Measurements from ENCODE around the gene ITPRIP.

Gene ITPRIP

DNA sequence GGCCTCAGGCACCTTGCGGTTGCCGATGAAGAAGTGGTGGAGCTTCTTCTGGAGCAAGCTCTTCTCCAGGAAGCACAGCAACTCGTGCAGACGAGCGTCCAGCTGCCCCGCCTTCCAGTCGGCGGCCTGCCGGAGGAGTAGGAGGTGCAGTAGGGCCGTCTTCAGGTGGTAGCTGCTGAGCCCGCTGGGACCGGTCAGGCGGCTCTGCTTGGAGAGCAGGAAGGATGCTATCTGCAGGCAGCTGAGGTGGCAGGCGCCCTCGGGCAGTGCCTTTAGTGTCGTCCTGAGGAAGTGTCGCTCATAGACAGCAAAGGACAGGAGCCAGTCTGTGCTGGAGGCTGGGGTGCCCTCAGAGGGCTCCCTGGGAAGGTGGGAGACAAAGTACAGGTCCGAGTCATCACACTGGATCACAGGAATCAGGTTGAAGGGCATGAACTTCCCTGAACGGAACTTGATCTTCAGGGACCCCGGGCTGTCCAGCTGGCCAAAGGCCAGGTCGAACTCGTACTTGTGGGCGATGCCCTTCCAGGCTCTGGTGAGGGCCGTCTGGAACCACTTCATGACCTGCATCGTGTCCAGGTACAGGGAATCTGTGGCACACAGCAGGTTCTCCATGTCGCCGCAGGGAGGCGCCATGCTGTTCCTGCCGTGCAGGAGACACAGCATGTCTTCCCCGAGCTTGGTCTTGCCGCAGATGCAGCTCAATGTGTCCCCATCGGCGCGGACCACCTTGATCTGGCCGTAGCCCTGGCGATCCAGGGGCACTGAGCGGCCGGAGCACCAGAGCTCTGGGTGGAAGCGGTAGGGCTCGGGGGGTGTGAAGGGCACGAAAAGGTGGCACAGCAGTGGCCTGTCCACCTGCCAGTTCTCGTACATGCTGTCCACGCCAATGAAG is 23.4 kb downstream of the ITPRIP start:
- Histone ChIP-seq H3K4me3 (no peak overlapping the region), H3K4me1 (peaks cover 30 to 70% (median 55%) of the 10 kb centered on the region in 10 experiments), H3K27me3 (no peaks in the 10 kb centered on the region), H3K36me3 (peaks cover 70 to 97% (median 87%) of the 10 kb centered on the region in 11 experiments), H3K27ac (no peak overlapping the region), H3K9me3 (replicated peaks in 1 of 11) (no peaks in the 10 kb centered on the region), H4K20me1 (peaks cover 95 to 100% (median 100%) of the 10 kb centered on the region in 11 experiments), H3K4me2 (no peak overlapping the region), H3K9ac (no peak overlapping the region)
- TF ChIP-seq Cebpa-rat (IDR thresholded peaks at IDR 0.05): no peak

DNA sequence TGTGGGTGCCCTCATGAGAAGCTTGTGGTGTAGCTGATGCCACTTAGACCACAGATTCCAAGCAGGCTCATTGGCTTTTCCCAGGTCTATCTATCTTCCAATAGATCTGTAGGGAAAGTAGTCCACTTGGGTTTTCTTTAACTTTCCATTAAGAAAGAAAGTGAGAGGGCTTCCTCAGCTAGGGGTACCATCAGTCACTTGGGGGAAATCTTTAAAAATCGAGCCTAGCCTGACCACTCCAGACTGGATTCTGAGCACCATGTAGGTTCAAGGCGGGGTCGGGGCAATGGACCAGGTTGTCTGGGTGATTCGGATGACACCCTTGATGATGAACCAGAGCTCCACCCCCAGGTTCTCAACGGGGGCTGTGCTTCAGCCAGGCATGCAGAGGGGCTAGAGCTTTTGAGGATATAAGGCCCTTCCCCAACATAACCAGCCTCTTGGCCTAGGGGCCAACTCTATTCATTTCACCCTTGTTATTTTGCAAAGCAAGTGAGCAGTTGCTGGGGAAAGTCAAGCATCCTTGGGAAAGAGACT is 27.0 kb downstream of the ITPRIP start:
- H3K9ac ChIP-seq: peak overlapping the region in 1 of 11 experiments; percentile 51; a peak in 3 of 22 replicates
- no peak overlapping the region for H3K4me3 ChIP-seq
- no peak for TF ChIP-seq Cebpa-rat (IDR thresholded peaks at IDR 0.05)
- H3K4me1 ChIP-seq: peaks cover 10 to 59% (median 34%) of the 10 kb centered on the region in 10 experiments
- peaks cover 64 to 94% (median 83%) of the 10 kb centered on the region in 11 experiments for H4K20me1 ChIP-seq
- no peaks in the 10 kb centered on the region for H3K27me3 ChIP-seq
- H3K27ac ChIP-seq: no peak overlapping the region
- no peaks in the 10 kb centered on the region for H3K9me3 ChIP-seq (replicated peaks in 1 of 11)
- H3K36me3 ChIP-seq: peaks cover 63 to 80% (median 70%) of the 10 kb centered on the region in 11 experiments
- H3K4me2 ChIP-seq: peak overlapping the region in 2 of 11 experiments; percentile 33 to 42; a peak in 2 of 22 replicates

DNA sequence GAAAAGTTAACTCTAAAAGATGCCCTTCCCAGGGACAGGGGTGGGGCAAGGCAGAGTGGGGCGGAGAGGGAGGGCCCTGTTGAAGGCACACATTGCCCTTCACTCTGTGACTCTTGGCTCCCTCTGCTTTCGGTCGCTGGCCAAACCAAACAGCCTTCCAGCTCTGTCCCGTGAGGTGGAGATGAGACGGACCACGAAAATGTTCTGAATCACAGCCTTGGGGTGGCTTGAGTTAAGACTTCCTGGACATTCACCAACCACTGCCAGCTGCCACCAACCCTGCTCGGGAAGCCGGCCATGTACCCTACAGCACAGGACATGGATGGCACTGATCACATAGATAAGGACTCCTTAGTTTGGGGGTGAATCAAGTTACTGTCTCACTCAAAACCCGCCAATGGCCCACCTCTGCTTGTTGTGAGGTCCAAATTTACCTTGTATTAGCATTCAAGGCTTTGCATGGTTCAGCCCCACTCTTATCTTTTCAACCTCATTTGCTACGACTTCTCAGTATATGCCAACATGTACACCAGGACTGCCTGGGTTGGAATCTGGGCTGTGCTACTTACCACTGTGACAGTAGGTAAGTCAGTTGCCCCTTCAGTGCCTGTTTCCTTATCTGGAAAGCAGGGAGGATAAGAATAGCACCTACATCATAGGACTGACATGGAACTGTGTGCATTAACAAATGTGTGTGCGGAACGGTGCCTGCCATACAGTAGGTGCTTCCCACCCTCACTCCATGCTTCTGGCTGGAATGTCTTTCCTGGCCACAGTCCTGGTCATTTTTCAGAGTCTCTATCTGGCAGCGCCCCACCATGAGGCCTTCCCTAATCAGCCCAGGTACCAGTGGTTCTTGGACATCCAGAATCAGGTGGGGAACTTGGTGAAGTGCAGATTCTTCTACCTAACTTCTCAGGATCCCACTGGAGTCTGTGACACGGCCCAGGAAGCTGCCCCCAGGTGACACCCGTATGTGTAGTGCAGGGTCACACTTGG is 28.0 kb downstream of the ITPRIP start:
- peaks cover 54 to 91% (median 73%) of the 10 kb centered on the region in 11 experiments for H4K20me1 ChIP-seq
- H3K4me1 ChIP-seq: peaks cover 10 to 65% (median 42%) of the 10 kb centered on the region in 10 experiments
- no peaks in the 10 kb centered on the region for H3K9me3 ChIP-seq (replicated peaks in 1 of 11)
- no peak for TF ChIP-seq Cebpa-rat (IDR thresholded peaks at IDR 0.05)
- H3K27me3 ChIP-seq: no peaks in the 10 kb centered on the region
- H3K27ac ChIP-seq: no peak overlapping the region
- peak overlapping the region in 5 of 11 experiments; percentile 9 to 21 (median 16); a peak in 5 of 22 replicates for H3K4me2 ChIP-seq
- no peak overlapping the region for H3K9ac ChIP-seq
- peaks cover 53 to 70% (median 61%) of the 10 kb centered on the region in 11 experiments for H3K36me3 ChIP-seq
- H3K4me3 ChIP-seq: no peak overlapping the region

DNA sequence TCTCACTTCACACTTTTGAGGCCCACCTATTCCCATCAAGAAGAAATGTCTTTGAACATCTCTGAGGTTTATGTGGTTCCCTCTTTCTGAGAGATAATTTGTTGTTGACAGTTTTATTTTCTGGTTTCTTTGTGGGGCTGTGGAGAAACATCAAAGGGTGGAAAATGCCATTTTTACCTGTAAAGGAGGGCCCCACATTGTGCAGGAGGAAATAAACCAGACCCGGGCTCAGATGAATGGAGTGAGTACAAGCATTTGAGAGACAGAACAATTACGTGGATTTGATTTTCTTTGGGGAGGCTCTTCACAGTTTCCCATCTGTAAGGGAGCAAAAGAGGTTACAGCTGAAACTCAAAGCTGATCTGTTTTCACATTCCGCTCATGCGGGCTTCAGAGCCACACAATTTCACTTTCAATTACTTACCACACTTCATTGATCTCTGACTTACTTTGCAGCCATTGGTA is 29.8 kb downstream of the ITPRIP start:
- Histone ChIP-seq H3K27ac (no peak overlapping the region), H3K4me1 (peaks cover 10 to 65% (median 41%) of the 10 kb centered on the region in 10 experiments), H4K20me1 (peaks cover 36 to 73% (median 55%) of the 10 kb centered on the region in 11 experiments; a peak in 21 of 22 replicates), H3K4me3 (no peak overlapping the region), H3K9me3 (replicated peaks in 1 of 11) (peaks cover 0 to 7% (median 5%) of the 10 kb centered on the region in 11 experiments; a peak in 9 of 22 replicates), H3K36me3 (peaks cover 35 to 52% (median 43%) of the 10 kb centered on the region in 11 experiments), H3K4me2 (peak overlapping the region in 8 of 11 experiments; percentile 0 to 30 (median 11); a peak in 7 of 22 replicates), H3K9ac (no peak overlapping the region; a peak in 1 of 22 replicates), H3K27me3 (no peaks in the 10 kb centered on the region)
- no peak for TF ChIP-seq Cebpa-rat (IDR thresholded peaks at IDR 0.05)

DNA sequence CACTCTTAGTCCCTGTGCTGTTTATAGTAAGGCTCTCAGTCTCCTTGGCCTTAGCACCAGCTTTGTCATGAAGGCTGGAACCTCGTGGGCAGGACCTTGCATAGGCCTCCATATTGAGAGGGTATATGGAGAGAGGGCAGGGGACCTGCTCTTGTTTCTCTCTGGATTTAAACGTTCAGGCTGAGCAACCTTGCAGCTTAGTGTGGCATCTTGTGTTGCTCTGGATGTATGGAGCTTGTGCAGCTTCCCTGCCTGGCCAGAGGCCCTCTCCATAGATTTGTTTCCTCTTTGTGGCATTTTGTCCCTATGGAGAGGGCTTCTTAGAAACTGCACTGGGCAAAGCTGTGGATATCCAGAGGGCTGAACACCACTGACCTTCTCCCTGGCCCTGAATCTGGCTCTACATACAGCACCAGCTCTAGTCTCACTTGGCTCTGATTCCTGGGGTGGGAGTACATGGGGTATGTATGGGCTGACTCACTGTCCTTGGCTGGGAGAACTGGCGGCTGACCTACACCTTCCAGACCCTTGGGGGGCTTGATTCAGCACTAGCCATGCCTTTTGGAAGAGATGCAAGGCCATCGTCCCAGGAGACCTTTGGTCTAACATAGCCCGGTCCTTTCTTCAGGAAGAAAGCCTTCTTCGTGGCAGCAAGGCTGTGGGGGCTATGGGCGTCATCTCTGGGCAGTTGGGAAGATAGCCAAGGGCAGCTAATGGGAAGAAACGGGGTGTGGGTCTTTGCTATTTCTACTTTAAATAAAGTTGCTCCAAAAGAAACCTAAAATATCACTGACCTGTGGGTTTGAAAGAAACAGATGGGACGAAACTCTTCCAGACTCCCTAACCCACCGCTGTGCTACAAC is 30.5 kb downstream of the ITPRIP start:
- Histone ChIP-seq H3K4me1 (peaks cover 10 to 64% (median 41%) of the 10 kb centered on the region in 10 experiments), H3K27ac (no peak overlapping the region; a peak in 1 of 22 replicates)

DNA sequence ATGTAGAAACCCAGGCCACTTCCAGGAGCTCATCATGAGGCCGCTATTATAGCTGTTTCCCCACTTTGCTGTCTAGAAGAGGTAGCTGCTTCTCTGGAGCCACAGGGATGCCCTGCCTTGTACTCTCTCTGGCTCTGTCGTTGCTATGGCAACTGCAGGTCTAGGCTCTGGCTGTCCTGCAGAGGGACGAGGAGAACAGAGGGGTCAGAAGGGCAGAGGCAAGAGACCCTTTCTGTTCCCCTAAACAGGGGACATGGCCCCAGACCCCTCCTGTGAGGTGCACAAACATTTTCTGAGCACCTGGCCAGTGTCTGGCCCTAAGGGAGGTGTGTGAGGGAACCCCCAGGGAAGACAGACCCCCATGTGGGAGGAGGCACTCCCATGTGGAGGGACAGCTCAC is 31.4 kb downstream of the ITPRIP start:
- Histone ChIP-seq H3K4me2 (no peak overlapping the region), H3K9ac (no peak overlapping the region; a peak in 1 of 22 replicates), H3K9me3 (replicated peaks in 1 of 11) (peaks cover 6 to 16% (median 8%) of the 10 kb centered on the region in 11 experiments; a peak in 13 of 22 replicates), H3K36me3 (peaks cover 19 to 36% (median 27%) of the 10 kb centered on the region in 11 experiments), H4K20me1 (peaks cover 20 to 57% (median 40%) of the 10 kb centered on the region in 11 experiments; a peak in 21 of 22 replicates), H3K27me3 (no peaks in the 10 kb centered on the region), H3K4me1 (peaks cover 10 to 55% (median 37%) of the 10 kb centered on the region in 10 experiments), H3K4me3 (no peak overlapping the region), H3K27ac (no peak overlapping the region)
- no peak for TF ChIP-seq Cebpa-rat (IDR thresholded peaks at IDR 0.05)

More for the DNA sequence above, 30.5 kb downstream of the ITPRIP start:
- H3K36me3 ChIP-seq: peaks cover 28 to 45% (median 36%) of the 10 kb centered on the region in 11 experiments
- peaks cover 29 to 67% (median 49%) of the 10 kb centered on the region in 11 experiments; a peak in 21 of 22 replicates for H4K20me1 ChIP-seq
- H3K27me3 ChIP-seq: no peaks in the 10 kb centered on the region
- no peak overlapping the region for H3K9ac ChIP-seq
- TF ChIP-seq Cebpa-rat (IDR thresholded peaks at IDR 0.05): no peak
- no peak overlapping the region for H3K4me3 ChIP-seq
- 0 out of 22 replicates have a peak overlapping the region, but pooled peaks of 1 of the 11 experiments have one; percentile 30 for H3K4me2 ChIP-seq
- H3K9me3 ChIP-seq (replicated peaks in 1 of 11): peaks cover 0 to 9% (median 7%) of the 10 kb centered on the region in 11 experiments; a peak in 9 of 22 replicates

DNA sequence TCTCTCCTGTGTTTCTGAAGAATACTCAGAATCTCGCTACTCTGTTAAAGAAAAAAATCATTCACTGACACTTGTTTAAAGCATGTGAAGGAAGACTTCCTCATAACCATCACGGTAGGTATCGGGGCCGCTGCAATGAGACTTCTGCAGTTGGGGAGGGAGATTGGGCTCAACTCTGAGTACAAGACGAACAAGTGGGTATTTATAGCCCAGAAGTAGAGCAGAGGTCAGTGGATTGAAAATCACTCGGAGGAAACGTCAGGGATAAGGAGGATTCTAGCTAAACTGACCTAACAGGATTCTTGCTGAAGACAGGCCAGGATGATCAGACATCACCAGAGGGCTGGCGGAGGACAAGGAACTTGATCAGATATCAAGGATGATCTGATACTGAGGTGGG is 33.3 kb downstream of the ITPRIP start:
- no peak overlapping the region for H3K9ac ChIP-seq
- no peak overlapping the region for H3K27ac ChIP-seq
- no peaks in the 10 kb centered on the region for H3K27me3 ChIP-seq
- peaks cover 6 to 19% (median 8%) of the 10 kb centered on the region in 11 experiments; a peak in 13 of 22 replicates for H3K9me3 ChIP-seq (replicated peaks in 1 of 11)
- no peak for TF ChIP-seq Cebpa-rat (IDR thresholded peaks at IDR 0.05)
- peaks cover 4 to 38% (median 22%) of the 10 kb centered on the region in 11 experiments; a peak in 17 of 22 replicates for H4K20me1 ChIP-seq
- H3K4me2 ChIP-seq: no peak overlapping the region
- H3K36me3 ChIP-seq: peaks cover under 1 to 17% (median 8%) of the 10 kb centered on the region in 11 experiments; a peak in 14 of 22 replicates
- peaks cover 10 to 40% (median 25%) of the 10 kb centered on the region in 10 experiments for H3K4me1 ChIP-seq
- H3K4me3 ChIP-seq: no peak overlapping the region
